GM19043 (cell line): ENCODE measurements around the gene TMEM271.

Experiments
- ATAC-seq: cut with Tn5 transposase; IDR thresholded peaks from one replicate; pipeline ENCODE4 v1.9.1; 2021; ENCODE audit warnings: low read depth; ENCODE audit not compliant: unreplicated experiment

Gene TMEM271

DNA sequence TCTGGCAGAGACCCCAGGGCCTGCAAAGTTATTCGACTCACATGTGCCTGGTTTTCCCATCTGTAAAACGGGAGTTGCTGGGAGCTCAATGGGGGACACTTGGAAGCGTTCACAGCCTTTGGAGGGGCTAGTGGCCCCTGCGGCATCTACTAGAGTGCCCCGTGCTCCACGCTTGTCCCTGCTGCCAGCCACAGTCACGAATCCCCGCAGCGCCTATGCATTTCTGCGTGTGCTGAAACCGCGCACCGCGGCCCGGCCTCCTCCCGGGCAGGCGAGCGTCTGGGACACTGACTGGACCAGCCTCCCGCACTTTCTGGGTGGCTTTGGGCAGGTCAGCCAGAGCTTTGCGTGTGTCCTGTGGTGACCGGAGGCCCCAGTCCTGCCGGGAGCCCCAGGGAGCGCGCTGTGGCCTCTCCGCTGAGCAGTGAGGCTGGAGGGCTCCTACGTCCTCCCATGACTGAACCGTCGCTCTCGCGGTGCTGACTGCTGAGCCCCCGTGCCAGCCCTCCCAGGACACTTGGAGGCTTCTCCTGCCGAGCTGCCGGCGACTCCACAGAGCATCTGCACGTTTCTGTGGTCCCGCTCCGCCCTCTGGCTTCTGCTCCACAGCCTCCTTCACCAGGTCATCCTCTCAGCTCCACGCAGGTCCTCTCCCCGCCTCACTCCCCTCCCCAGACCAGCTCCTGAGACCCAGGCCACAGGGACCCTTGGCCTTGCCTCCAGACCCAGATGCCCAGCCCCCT, 40.7 kb downstream of the TMEM271 start:
- no peak for ATAC-seq

DNA sequence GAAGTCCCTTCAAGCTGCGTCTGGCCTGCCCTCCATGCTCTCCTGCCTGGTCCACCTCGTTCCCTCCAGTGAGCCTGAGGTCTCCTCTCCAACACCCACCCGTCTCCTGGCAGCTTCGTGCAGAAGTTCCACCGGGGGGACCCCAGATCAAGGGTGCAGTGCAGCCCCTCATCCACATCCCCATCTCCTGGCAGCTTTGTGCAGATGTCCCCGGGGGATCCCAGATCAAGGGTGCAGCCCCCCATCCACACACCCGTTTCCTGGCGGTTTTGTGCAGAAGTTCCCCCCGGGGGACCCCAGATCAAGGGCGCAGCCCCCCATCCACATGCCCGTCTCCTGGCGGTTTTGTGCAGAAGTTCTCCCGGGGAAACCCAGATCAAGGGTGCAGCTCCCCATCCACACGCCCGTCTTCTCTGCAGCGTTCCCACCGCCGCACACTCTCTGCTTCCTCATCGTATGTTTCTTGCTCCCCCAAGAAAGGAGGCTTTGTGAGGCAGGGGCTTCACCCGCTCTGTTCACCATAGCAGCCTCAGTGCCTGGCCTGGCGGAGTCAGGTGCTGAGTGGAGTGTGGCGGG, 41.4 kb downstream of the TMEM271 start:
- no peak for ATAC-seq

DNA sequence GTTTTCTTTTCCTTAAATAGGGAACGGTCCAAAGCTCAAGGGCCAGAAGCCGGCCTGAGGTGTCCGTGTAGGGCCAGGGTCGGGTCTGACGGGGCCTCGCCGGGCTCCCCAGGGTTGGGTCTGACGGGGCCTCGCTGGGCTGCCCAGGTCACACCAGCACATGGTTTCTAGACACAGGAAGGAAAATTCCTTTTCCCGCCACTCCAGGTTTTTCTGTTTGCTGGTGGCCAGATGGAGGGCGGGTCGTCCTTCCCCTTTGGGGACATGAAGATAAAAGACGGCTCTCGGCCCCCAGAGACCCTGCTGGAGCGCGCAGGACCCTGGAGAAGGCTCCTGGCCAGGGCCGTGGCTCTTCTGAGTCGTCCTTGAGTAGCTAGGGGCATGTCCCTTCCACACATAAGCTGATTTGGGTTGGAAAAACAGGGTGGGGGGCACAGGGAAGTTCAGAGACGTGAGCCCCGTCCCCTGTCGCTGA, 42.0 kb downstream of the TMEM271 start:
- no peak for ATAC-seq

DNA sequence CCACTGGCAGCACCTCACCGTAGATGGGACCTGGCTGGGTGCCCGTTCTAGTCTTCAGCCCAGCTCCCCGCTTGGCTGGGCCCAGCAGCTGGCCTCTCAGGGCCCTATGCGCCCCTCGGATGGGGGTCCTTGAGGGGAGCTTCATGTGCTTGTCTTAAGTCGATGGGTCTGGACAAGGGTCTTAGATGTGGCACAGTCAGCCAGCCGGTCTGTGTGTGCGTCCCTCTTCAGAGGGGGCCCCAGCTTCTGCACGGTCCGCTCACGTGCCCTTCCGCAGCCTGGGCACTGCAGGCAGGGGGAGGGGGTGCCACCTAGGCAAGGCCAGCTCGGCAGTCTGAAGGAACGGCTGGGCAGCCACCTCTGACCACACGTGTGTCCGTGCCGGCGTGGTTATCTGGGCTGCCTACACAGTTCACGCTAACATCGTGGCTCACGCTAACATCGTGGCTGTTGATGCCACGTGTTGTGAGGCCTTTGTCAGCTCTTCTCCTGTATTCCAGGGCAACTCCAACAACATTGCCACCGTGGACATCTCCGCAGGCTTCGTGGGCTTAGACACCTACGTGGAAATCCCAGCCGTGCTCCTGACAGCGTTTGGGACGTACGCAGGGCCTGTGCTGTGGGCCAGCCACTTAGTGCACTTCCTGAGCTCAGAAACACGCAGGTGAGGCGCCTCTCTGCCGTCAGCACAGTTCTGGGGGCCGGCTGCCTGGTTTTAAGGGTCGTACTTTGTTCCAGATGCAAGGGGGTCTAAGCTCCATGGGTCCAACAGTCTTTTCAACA, 42.6 kb downstream of the TMEM271 start:
- no peak for ATAC-seq

DNA sequence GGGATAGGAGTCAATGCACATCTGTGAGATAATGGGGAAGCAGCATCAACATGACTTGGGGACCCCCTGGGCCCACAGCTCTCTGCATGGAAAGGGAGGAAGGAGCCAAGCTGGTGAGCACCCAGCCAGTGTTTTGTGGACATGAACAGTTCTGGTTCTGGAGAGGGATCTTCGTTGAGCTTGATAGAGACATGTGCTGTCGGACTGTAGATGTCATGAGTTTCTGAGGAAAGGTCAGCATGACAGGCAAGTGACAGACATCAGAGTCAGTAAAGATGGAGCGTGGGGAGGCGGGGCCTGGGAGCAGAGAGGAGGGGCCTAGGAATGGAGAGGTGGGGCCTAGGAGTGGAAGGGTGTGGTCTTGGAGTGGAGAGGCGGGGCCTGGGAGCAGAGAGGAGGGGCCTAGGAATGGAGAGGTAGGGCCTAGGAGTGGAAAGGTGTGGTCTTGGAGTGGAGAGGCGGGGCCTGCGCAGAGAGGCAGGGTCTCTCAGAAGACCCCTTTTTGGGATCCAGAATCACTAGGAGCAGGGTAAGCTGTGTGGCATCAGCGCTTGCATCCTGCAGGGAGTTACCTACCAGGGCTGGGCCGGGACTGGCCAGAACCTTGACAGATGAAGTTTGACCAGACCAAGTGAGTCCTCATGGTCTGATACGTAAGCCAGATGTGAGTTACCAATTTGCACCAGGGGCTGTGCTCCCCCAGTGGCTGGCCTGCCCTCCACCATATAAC, 43.3 kb downstream of the TMEM271 start:
- no peak for ATAC-seq

DNA sequence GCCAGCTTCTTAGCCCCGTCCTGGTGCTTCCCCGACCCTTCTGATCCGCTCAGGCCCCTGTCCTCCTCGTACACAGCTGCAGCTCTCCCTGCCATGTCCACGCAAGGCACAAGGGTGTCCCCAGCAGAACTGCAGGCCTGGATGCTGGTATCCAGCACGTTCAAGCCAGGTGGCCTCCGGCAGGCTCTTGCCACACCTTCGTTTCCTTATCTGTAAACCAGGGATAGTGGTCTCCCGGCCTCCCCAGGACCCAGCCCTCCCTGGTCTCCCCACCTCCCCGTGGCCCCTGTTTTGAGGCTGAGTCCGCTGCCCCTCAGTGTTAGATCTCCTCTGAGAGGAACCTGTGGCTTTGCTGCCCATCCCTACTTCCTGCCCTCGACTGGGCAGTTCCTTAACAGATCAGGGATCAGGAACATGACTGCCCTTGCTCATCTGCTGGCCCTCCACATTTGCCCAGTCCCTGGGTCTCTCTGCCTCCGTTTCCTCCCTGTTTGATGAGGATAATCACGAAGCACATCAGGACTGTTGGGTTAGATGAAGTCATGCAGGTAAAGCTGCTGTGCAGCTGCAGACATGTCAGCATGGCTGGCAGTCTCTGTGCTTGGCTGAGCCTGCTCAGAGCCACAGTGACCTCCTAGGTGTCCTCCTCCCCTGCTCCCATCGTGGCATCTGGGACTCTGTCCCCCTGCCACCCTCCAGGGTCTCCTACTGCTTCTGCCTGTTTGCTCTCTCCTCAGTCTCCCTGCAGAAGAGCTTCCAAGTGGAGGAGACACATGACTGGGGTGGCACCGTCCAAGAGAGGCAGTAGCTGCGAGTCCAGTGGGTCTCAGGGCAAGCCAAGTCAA, 44.2 kb downstream of the TMEM271 start:
- no peak for ATAC-seq

DNA sequence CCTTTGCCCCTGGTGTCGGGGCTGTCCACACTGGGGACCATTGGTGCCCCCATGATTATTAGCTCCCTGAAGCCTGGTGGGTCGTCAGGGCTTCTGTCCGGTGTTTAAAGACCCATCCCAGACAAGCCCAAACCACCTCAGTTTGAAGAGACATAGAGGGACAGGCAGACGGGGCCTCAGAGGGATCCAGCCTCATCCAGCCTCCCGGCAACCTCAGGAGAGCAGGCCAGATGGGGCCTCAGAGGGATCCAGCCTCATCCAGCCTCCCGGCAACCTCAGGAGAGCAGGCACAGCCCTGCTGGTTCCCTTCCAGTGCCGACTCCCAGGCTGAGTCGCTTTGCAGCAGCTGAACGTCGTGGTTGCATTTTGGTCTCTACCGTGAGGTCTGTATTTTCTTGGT, 45.0 kb downstream of the TMEM271 start:
- ATAC-seq, result no peak

DNA sequence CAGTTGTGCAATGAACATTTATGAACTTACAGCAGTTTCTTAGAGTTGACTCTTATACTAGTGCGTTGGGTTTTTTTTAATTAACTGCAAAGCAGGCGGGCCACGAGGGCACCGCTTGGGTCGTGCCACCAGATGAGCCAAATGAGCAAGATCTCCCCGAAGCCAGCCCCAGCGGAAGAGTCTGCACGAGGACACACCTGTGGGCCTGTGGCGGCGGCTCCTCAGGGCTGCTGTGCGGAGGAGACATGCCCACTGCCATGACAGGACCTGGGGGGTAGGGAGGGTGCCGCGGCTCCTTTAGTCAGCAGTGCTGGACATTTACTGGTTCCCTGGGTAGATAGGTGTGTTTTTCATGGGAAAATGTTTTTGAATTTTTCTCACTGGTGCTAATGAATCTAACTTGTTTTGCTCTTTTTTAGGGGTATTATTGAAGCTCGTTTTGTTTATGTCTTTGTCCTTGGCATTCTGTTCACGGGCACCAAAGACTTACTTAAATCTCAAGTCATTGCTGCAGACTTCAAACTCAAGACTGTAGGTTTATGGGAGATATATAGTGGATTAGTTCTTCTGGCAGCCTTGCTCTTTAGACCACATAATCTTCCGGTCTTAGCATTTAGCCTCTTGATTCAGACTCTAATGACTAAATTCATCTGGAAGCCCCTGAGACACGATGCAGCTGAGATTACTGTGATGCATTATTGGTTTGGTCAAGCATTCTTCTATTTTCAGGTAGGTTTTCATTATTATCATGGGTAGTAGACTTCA, 45.9 kb downstream of the TMEM271 start:
- ATAC-seq, result no peak

DNA sequence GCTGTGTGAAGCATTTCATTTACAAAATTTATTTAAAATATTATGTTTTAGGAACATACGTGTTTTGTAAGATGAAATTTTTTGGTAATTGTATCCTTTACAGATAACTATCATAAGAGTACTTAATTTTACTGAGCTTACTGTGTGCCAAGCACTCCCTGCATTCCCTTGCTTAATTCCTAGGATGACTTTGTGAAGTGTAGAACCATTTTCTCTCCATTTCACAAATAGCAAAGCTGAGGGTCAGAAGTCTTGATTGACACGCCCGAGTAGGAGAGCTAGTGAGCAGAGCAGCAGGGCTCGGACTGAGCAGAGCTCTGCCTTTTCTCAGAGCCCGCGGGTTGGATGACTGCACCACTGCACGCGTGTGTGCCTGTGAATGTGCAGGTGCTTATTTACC, 46.5 kb downstream of the TMEM271 start:
- ATAC-seq, result no peak

DNA sequence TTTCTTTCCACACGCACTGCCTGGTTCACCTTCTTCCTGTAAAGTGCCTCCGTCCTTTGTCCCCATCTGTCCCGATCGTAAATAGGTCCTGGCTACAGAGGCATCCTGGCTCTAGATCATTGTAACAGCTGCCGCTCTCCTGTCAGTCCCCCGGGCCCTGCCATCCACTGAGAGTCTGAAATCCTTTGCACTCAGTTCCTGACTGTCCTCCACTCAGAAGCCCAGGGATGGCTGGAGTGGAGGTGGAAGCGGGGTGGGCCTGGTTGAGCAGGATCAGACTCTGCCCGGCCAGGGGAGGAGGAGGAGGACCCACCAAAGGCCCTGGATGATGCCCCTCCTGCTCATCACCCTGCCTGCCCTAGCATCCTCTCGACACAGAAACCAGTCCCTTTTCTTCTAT, 47.3 kb downstream of the TMEM271 start:
- ATAC-seq, result no peak

DNA sequence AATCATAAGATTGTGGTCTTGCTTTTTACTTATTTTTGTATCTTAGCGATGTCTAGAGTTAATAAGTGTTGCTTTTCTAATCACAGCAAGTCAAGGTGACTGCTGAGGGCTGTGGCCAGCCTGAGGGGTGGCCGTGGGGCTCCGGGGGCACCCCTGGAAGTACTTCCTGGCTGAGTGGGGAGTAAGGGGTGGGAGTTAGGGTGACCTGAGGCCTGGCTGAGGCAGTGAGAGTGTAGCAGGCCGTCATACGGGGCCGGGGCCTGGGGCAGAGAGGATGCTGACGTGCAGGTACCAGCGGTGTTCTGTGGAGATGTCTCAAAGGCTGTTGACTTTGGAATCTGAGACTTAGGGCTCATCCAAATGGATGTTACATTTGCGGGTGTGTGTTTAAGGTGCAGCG, 47.8 kb downstream of the TMEM271 start:
- no peak for ATAC-seq

DNA sequence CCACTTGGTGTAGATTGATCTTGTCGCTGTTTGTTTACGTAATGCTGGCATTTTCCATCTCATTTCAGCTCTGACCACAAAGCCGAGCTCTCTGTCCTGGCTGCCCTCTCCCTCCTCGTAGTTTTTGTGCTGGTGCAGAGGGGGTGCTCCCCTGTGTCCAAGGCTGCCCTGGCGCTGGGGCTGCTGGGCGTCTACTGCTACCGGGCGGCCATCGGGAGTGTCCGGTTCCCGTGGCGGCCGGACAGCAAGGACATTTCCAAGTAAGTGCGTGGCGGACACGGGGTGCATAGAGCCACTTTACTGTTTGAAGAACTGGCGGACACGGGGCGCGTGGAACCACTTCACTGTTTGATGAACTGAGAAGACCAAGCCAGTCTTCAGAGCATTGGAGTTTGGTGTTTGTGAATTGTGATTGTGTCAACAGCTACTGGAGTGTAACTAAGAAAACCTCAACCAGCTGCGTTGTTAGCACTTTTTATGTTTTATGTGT, 49.1 kb downstream of the TMEM271 start:
- no peak for ATAC-seq

DNA sequence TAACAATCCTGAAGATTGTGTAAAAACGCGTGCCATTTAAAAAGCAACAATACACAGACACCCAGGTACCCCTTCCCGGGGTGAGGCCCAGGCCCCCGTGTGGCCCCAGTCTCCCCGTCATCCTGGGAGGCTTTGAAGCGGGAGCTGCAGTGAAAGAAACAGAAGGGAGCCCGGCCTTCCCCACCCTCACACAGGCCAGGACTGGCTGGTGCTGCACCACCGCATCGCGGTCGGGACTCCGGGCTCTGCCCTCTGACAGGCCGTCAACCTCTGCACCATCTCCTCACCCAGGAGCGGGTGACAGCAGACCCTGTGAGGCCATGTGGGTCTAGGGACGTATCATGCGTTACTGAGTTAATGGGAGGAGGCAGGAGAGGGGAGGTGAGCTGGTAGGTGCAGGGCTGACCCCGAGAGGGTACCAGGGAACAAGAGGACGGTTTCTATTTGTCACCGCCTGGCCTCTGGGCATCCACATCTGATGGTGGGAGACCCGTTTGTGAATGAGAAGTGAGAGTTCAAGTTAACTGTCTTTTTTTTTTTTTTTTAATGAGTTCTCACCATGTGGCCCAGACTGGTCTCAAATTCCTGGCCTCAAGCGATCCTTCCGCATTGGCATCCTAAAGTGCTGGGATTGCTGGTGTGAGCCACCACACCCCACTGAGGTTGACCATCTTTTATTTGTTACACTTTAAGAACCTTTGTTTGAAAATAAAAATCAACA, 49.7 kb downstream of the TMEM271 start:
- no peak for ATAC-seq

DNA sequence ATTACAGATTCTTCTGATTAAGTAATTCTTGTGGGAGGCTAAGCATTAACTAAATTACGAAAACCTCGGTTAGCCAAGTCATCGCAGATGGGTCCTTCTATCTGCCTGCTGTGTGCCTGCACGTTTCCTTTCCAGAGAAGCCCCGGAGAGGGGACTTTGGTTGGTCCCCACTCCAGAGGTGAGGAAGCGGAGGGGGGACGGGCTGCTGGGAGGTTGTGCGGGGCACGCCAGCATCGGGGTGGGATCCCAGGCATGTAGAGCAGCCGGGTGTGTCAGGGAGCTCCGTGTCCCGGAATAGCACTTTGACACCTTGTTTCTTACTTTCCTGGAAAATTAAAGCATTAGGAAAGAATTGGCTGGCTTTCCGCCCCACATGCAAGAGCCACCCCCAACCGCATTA, 50.4 kb downstream of the TMEM271 start:
- ATAC-seq, result no peak

DNA sequence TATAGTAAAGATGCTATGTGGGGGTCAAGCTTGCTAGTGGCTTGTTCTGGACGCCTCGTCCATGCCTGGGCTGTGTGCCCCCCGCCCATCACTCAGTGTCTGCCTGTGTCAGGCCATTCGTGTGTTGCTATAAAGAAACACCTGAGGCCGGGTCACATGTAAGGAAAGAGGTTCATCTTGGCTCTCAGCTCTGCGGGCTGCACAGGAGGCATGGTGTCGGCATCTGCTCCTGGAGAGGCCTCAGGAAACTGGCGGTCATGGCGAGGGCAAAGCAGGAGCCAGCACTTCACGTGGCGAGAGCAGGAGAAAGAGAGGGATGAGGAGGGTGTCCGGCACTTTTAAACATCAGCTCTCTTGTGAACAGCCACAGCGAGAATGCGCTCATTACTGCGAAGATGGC, 51.9 kb downstream of the TMEM271 start:
- ATAC-seq, result no peak
